CD4-positive, alpha-beta memory T cell (primary cell): ENCODE results near the gene FAM200B. TPM values are rescaled to one million over a fixed set of nuclear protein-coding genes. Genes with fewer than 3 reads are reported as not detected.

Source experiments
- CTCF ChIA-PET: fragments of 350-600 bp; sonication (Branson Sonifier 250); formaldehyde crosslinking; loops from one replicate; lab custom pipeline; 2021; ENCODE audit warnings: inconsistent platforms; ENCODE audit not compliant: partially characterized antibody; lab: Charles Lee
- POLR2A ChIA-PET: fragments of 350-600 bp; sonication (Branson Sonifier 250); formaldehyde crosslinking; loops from one replicate; lab custom pipeline; 2021; ENCODE audit not compliant: partially characterized antibody; lab: Charles Lee
- DNase-seq, 5 donors: peaks; one replicate each; pipeline versions ENCODE4 v3.0.0 to v3.0.0-alpha.2; 2020 to 2022; ENCODE audit warnings: mixed read lengths in 1 of 5
- H3K27ac ChIP-seq: one replicate; pipeline ENCODE4 v1.7.0; 2013; ENCODE audit warnings: low read depth, low read length
- H3K27me3 ChIP-seq: 2 replicates; pipeline ENCODE4 v1.7.0; 2013; ENCODE audit warnings: mild to moderate bottlenecking, low read length, moderate library complexity; ENCODE audit not compliant: insufficient read depth
- H3K36me3 ChIP-seq: 2 replicates; pipeline ENCODE4 v1.7.0; 2013; ENCODE audit warnings: mild to moderate bottlenecking, low read length, moderate library complexity; ENCODE audit not compliant: insufficient read depth
- H3K4me1 ChIP-seq: 2 replicates; pipeline ENCODE4 v1.7.0; 2013; ENCODE audit warnings: mild to moderate bottlenecking, low read length, moderate library complexity; ENCODE audit not compliant: insufficient read depth
- H3K4me3 ChIP-seq, 2 donors: one replicate each; pipeline ENCODE4 v1.7.0; 2013; ENCODE audit warnings: low read length in 2 of 2, mild to moderate bottlenecking in 1 of 2
- H3K9me3 ChIP-seq, 2 donors: one replicate each; pipeline ENCODE4 v1.7.0; 2013; ENCODE audit warnings: low read length in 2 of 2, control low read depth in 1 of 2; ENCODE audit not compliant: control insufficient read depth in 1 of 2
- H3K27ac Mint-ChIP-seq, 7 donors: one replicate each; pipeline ENCODE4 v1.8.0; 2020 to 2021; ENCODE audit warnings: mixed read lengths in 7 of 7, mild to moderate bottlenecking in 6 of 7, inconsistent platforms in 3 of 7, moderate library complexity in 3 of 7
- H3K27me3 Mint-ChIP-seq, 2 donors: one replicate each; pipeline ENCODE4 v1.8.0; 2020 to 2021; ENCODE audit warnings: mixed read lengths in 2 of 2
- H3K36me3 Mint-ChIP-seq, 2 donors: one replicate each; pipeline ENCODE4 v1.8.0; 2020 to 2021; ENCODE audit warnings: mixed read lengths in 2 of 2, inconsistent platforms in 1 of 2, mild to moderate bottlenecking in 1 of 2
- H3K4me1 Mint-ChIP-seq, 4 donors: one replicate each; pipeline ENCODE4 v1.8.0; 2020 to 2021; ENCODE audit warnings: mixed read lengths in 4 of 4, mild to moderate bottlenecking in 1 of 4
- H3K4me3 Mint-ChIP-seq, 8 donors: one replicate each; pipeline ENCODE4 v1.8.0; 2020 to 2021; ENCODE audit warnings: mixed read lengths in 8 of 8, mild to moderate bottlenecking in 7 of 8, moderate library complexity in 6 of 8, inconsistent platforms in 3 of 8
- H3K9me3 Mint-ChIP-seq, 8 donors: one replicate each; pipeline ENCODE4 v1.8.0; 2020 to 2021; ENCODE audit warnings: mixed read lengths in 8 of 8, mild to moderate bottlenecking in 5 of 8, inconsistent platforms in 3 of 8, moderate library complexity in 1 of 8
- intact Hi-C: fragments of 100-400 bp; cut with micrococcal nuclease; formaldehyde crosslinking; loops from one replicate; pipeline ENCODE4 v1.15.1; 2023
- polyA plus RNA-seq, 2 donors: library from polyadenylated mRNA; unstranded; fragments of 300-500 nt; fragmentation: Illumina TruSeq; gene quantifications; one replicate each; pipeline ENCODE4 v1.2.3, GENCODE V29; 2021
- total RNA-seq, 2 experiments: library from RNA; stranded (reverse); gene quantifications; one replicate each; pipeline ENCODE4 v1.2.3, GENCODE V29; 2021

The FAM200B gene
- total RNA-seq (10 to 100 TPM; 35.5 to 37.4 TPM), polyA plus RNA-seq (10 to 100 TPM; 70.9 to 86.8 TPM)

GRCh38 chr4:15681372-15682241 is at the start of gene FAM200B:
FAM200B (plus strand) TSS chr4:15681827; CDS start chr4:15686978, 5,151 bp downstream.
- peaks cover 26 to 47% (median 35%) of the 10 kb centered on the region in 4 donors for H3K4me1 Mint-ChIP-seq
- peak within 1 kb of the TSS; percentile 70 for H3K27ac ChIP-seq

DNA sequence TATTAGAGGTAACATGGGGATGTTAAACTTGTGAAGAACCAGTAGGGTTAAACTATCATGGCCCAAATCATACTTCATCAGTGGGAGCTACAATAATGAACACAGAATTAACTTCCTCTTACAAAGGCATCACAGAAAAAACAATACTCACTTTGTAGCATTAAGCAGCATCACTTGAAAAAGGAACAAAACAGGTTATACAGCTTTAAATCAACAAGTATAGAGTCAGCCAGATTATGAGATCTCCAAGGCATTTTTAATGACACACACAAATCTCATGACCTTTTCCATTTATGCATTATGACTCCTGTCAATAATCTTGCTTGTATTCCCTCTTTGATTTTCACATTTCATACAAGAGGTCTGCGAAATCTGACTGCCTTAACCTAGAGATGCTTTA is 44.8 kb upstream of the FAM200B start:
- DNase-seq: no peak
- H3K27me3 ChIP-seq: no peaks in the 10 kb centered on the region
- no peaks in the 10 kb centered on the region for H3K9me3 ChIP-seq
- Mint-ChIP-seq H3K4me3 (no peak overlapping the region), H3K27me3 (no peaks in the 10 kb centered on the region), H3K9me3 (no peaks in the 10 kb centered on the region), H3K27ac (no peak overlapping the region), H3K4me1 (peaks cover 0 to 11% (median 6%) of the 10 kb centered on the region in 4 donors), H3K36me3 (peaks cover 44 to 64% of the 10 kb centered on the region in 2 donors)
- CTCF ChIA-PET: interaction anchor here (1.0 kb wide), 2 partner anchors 8 to 13 kb away, joined by 3 read pairs; no protein-coding TSS in a partner anchor
- H3K36me3 ChIP-seq: peaks cover 40% of the 10 kb centered on the region
- H3K4me3 ChIP-seq: no peak overlapping the region
- H3K4me1 ChIP-seq: no peaks in the 10 kb centered on the region
- POLR2A ChIA-PET: interaction anchor here (2.4 kb wide), 1 partner anchor 18 kb away, joined by 8 read pairs; the partner anchor contains the start of gene FBXL5
- H3K27ac ChIP-seq: no peak overlapping the region
- intact Hi-C loops: no loop called here

More at GRCh38 chr4:15681372-15682241, at the start of gene FAM200B:
- CTCF ChIA-PET: interaction anchor here (1.0 to 1.5 kb wide), 4 partner anchors 26 to 680 kb away, joined by 4 to 5 read pairs (median 4); no protein-coding TSS in a partner anchor
- Mint-ChIP-seq H3K27ac (peak within 1 kb of the TSS; percentile 86 to 98 (median 97)), H3K27me3 (no peaks in the 10 kb centered on the region), H3K36me3 (peaks cover 7% of the 10 kb centered on the region in 2 donors), H3K4me3 (peak within 1 kb of the TSS; percentile 90 to 98 (median 96)), H3K9me3 (no peaks in the 10 kb centered on the region)
- Histone ChIP-seq H3K27me3 (no peaks in the 10 kb centered on the region), H3K36me3 (peaks cover 4% of the 10 kb centered on the region), H3K4me3 (peak within 1 kb of the TSS; percentile 72 to 99), H3K9me3 (no peaks in the 10 kb centered on the region), H3K4me1 (peaks cover 30% of the 10 kb centered on the region)
- DNase-seq: peak; percentile 92 to 96 (median 93)
- intact Hi-C loops: loop anchor here (1.0 to 5.0 kb wide), 5 partner anchors 26 to 681 kb away; partner anchors contain the start of gene FBXL5
- POLR2A ChIA-PET: interaction anchor here (0.7 to 3.1 kb wide), 13 partner anchors 10 to 679 kb away, joined by 3 to 41 read pairs (median 5); partner anchors contain the start of genes BST1, CPEB2 and FBXL5

DNA sequence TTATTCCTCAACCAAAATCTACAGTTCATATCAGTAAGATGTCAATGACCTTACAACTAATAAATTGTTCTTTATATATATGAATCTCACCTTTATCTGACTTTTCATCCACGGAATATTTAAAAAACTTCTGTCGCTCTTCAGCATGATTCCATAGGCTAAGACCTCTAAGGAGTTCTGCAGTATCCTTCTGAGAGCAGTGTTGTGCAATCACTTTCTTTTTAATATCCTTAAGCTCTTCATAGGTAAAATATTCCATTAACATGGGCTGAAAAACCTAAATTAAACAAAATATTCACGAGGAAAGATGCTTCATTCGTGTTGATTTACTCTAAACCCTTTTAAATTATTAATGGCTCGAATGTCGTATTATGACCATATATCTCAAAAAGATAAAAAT is 43.2 kb upstream of the FAM200B start:
- Mint-ChIP-seq H3K27ac (no peak overlapping the region), H3K4me1 (peaks cover 5 to 22% (median 11%) of the 10 kb centered on the region in 4 donors), H3K9me3 (no peaks in the 10 kb centered on the region), H3K4me3 (no peak overlapping the region), H3K27me3 (no peaks in the 10 kb centered on the region), H3K36me3 (peaks cover 38 to 52% of the 10 kb centered on the region in 2 donors)
- H3K27ac ChIP-seq: no peak overlapping the region
- H3K27me3 ChIP-seq: no peaks in the 10 kb centered on the region
- no peak overlapping the region for H3K4me3 ChIP-seq
- intact Hi-C loops: no loop called here
- peaks cover 36% of the 10 kb centered on the region for H3K36me3 ChIP-seq
- no peak for DNase-seq
- POLR2A ChIA-PET: interaction anchor here (2.4 kb wide), 1 partner anchor 17 kb away, joined by 8 read pairs; the partner anchor contains the start of gene FBXL5
- CTCF ChIA-PET: interaction anchor here (1.2 kb wide), 1 partner anchor 11 kb away, joined by 6 read pairs; no protein-coding TSS in a partner anchor
- H3K9me3 ChIP-seq: no peaks in the 10 kb centered on the region
- H3K4me1 ChIP-seq: no peaks in the 10 kb centered on the region

- H3K36me3 ChIP-seq: no peaks in the 10 kb centered on the region
- H3K27me3 ChIP-seq: no peaks in the 10 kb centered on the region
- Mint-ChIP-seq H3K4me3 (peak overlapping the region in 2 of 8 donors; percentile 5 to 26), H3K27ac (peak overlapping the region in 1 of 7 donors; percentile 0), H3K27me3 (no peaks in the 10 kb centered on the region), H3K9me3 (no peaks in the 10 kb centered on the region), H3K4me1 (peaks cover 45 to 82% (median 56%) of the 10 kb centered on the region in 4 donors), H3K36me3 (peaks cover 5 to 6% of the 10 kb centered on the region in 2 donors)
- no peak for DNase-seq
- intact Hi-C loops: no loop called here
- H3K27ac ChIP-seq: no peak overlapping the region
- no peaks in the 10 kb centered on the region for H3K9me3 ChIP-seq
- H3K4me1 ChIP-seq: peaks cover 78% of the 10 kb centered on the region
- POLR2A ChIA-PET: no interaction called here
- CTCF ChIA-PET: interaction anchor here (0.6 to 1.6 kb wide), 5 partner anchors 190 to 417 kb away, joined by 3 to 6 read pairs (median 4); no protein-coding TSS in a partner anchor
- no peak overlapping the region for H3K4me3 ChIP-seq
Measured at GRCh38 chr4:15648600-15648999, 33.0 kb upstream of the FAM200B start.

DNA sequence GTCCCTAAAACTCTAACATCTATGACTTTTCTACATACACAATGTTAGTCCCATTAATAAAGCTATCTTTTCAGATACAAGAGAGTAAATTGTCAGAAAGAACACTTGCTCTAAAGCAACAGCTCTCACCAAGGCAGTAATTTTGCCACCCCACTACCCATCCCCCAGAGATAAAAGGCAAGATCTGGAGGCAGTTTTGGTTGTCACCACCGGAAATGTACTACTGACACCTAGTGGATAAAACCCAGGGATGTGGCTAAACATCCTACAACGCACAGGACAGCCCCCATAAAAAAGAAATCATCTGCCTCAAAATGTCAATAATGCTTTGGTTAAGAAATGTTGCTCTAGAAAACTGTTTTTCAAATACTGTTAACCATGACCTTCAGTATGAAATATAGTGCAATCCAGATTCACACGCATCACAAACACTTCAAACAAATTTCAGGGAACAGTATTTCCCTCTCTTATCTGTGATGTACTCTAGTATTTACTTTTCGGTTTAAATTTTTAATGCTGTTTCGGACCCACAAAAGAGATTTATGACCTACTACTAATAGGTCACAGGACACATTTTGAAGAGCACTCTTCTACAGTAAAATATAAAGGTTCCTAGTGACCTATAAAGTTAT is 31.6 kb upstream of the FAM200B start:
- Histone ChIP-seq H3K27ac (no peak overlapping the region), H3K4me1 (peaks cover 80% of the 10 kb centered on the region), H3K36me3 (no peaks in the 10 kb centered on the region), H3K27me3 (no peaks in the 10 kb centered on the region), H3K9me3 (no peaks in the 10 kb centered on the region), H3K4me3 (no peak overlapping the region)
- peak overlapping the region in 7 of 8 donors; percentile 1 to 75 (median 36) for H3K4me3 Mint-ChIP-seq
- H3K9me3 Mint-ChIP-seq: peaks cover 0 to 2% (median 0%) of the 10 kb centered on the region in 8 donors
- peaks cover 0 to 4% of the 10 kb centered on the region in 2 donors for H3K36me3 Mint-ChIP-seq
- intact Hi-C loops: loop anchor here (1.0 kb wide), 5 partner anchors 116 to 1994 kb away; no protein-coding TSS in a partner anchor
- ChIA-PET POLR2A (no interaction called here), CTCF (interaction anchor here (0.7 to 1.6 kb wide), 11 partner anchors 9 to 419 kb away, joined by 3 to 9 read pairs (median 4); partner anchors contain the start of gene CC2D2A)
- DNase-seq: peak; percentile 74 to 81 (median 75)
- H3K27me3 Mint-ChIP-seq: no peaks in the 10 kb centered on the region
- peak overlapping the region in 6 of 7 donors; percentile 7 to 69 (median 38) for H3K27ac Mint-ChIP-seq
- H3K4me1 Mint-ChIP-seq: peaks cover 43 to 80% (median 56%) of the 10 kb centered on the region in 4 donors

DNA sequence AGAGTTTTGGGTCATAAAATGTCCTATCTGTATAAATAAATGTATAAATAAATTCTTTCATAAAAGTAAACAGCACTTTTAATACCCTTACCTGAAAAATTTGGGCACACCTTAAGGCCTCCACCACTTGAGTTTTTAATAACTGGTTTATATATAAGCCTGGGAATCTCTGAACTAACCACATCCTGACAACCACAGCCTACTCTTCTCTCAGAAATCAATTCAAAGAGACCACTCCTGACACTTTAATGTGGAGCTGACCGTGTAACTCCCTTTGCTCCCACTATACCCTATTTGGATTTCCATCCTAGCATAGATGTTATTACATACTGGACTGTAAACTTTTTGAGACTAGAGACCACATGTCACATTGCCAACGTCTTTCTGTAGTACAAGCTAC is 30.0 kb upstream of the FAM200B start:
- Mint-ChIP-seq H3K27me3 (no peaks in the 10 kb centered on the region), H3K9me3 (peaks cover 0 to 2% (median 0%) of the 10 kb centered on the region in 8 donors), H3K27ac (peak overlapping the region; percentile 45 to 96 (median 59)), H3K36me3 (peaks cover 0 to 7% of the 10 kb centered on the region in 2 donors), H3K4me3 (peak overlapping the region; percentile 44 to 85 (median 56)), H3K4me1 (peaks cover 45 to 86% (median 58%) of the 10 kb centered on the region in 4 donors)
- Histone ChIP-seq H3K27me3 (no peaks in the 10 kb centered on the region), H3K4me1 (peaks cover 78% of the 10 kb centered on the region), H3K27ac (peak overlapping the region; percentile 37), H3K9me3 (no peaks in the 10 kb centered on the region), H3K4me3 (no peak overlapping the region), H3K36me3 (no peaks in the 10 kb centered on the region)
- intact Hi-C loops: no loop called here
- CTCF ChIA-PET: interaction anchor here (0.8 to 1.8 kb wide), 7 partner anchors 8 to 420 kb away, joined by 3 to 9 read pairs (median 4); no protein-coding TSS in a partner anchor
- peak in 4 of 5 donors; percentile 11 to 21 (median 15) for DNase-seq
- POLR2A ChIA-PET: interaction anchor here (1.0 to 1.6 kb wide), 5 partner anchors 9 to 649 kb away, joined by 3 to 9 read pairs (median 4); partner anchors contain the start of genes CPEB2 and FAM200B
